K562 (cell line): Measurements from ENCODE around the gene KMT2C. TPM values are rescaled to one million over a fixed set of nuclear protein-coding genes. Genes with fewer than 3 reads are reported as not detected.

Experiments
- CBX1 ChIP-seq: sonication (generic); IDR thresholded peaks from 2 replicates; pipeline ENCODE4 v1.6.1; 2016; ENCODE audit warnings: antibody characterized with exemption, low read depth, mild to moderate bottlenecking
- CHD1 ChIP-seq: fragments of 200-600 bp; sonication (generic); IDR thresholded peaks from one replicate; pipeline ENCODE4 v1.6.1; 2012; ENCODE audit warnings: mild to moderate bottlenecking, moderate library complexity, low read length, inconsistent platforms
- CLOCK ChIP-seq: fragments of 250-450 bp; sonication (Bioruptor Pico); IDR thresholded peaks from 2 replicates; pipeline ENCODE4 v1.4.0; 2020; ENCODE audit warnings: mild to moderate bottlenecking, moderate library complexity, borderline replicate concordance
- CREB3 ChIP-seq: fragments of 450-650 bp; conservative IDR thresholded peaks from 2 replicates; pipeline ENCODE4 v1.6.1; 2016; ENCODE audit warnings: missing genetic modification characterization, low read depth, mild to moderate bottlenecking, missing compliant biosample characterization, moderate library complexity
- CTCFL ChIP-seq: IDR thresholded peaks from 2 replicates; pipeline ENCODE4 v1.6.1; 2011; ENCODE audit warnings: borderline replicate concordance, low read depth, mild to moderate bottlenecking, moderate library complexity, low read length; ENCODE audit not compliant: insufficient read depth, poor library complexity, severe bottlenecking
- E2F6 ChIP-seq, 2 experiments: IDR thresholded peaks; 2 replicates each; pipeline ENCODE4 v1.6.1; 2011; ENCODE audit warnings: borderline replicate concordance in 1 of 2, control low read depth in 1 of 2, low read depth in 1 of 2, low read length in 1 of 2, mild to moderate bottlenecking in 1 of 2, mixed read lengths in 1 of 2, moderate library complexity in 1 of 2; ENCODE audit not compliant: insufficient read depth in 1 of 2, insufficient read length in 1 of 2, poor library complexity in 1 of 2, severe bottlenecking in 1 of 2; ENCODE audit errors: extremely low read depth in 1 of 2
- KAT2B ChIP-seq: IDR thresholded peaks from one replicate; pipeline ENCODE4 v1.6.1; 2012; ENCODE audit warnings: low read depth, mild to moderate bottlenecking, control low read depth, inconsistent platforms, low read length, moderate library complexity
- PREB ChIP-seq: sonication (generic); formaldehyde crosslinking; IDR thresholded peaks from 2 replicates; pipeline ENCODE4 v1.8.1; 2023; ENCODE audit warnings: mild to moderate bottlenecking, missing genetic modification reagents
- PTTG1 ChIP-seq: fragments of 450-650 bp; IDR thresholded peaks from 2 replicates; pipeline ENCODE4 v1.6.1; 2016; ENCODE audit warnings: low read depth, mild to moderate bottlenecking, missing genetic modification characterization, missing compliant biosample characterization
- TCF15 ChIP-seq: fragments of 250-450 bp; sonication (Bioruptor Pico); IDR thresholded peaks from 2 replicates; pipeline ENCODE4 v1.8.0; 2022; ENCODE audit warnings: moderate library complexity, mild to moderate bottlenecking, inconsistent platforms
- UBTF ChIP-seq, 2 experiments: IDR thresholded peaks; 2 replicates each; pipeline ENCODE4 v1.6.1; 2012; ENCODE audit warnings: improper control_type of control experiment in 2 of 2, low read depth in 2 of 2, low read length in 2 of 2, borderline replicate concordance in 1 of 2
- ZBTB1 ChIP-seq: sonication (generic); formaldehyde crosslinking; IDR thresholded peaks from 2 replicates; pipeline ENCODE4 v1.8.1; 2023; ENCODE audit warnings: missing genetic modification reagents, low read depth, mild to moderate bottlenecking, borderline replicate concordance
- ZBTB34 ChIP-seq: fragments of 250-450 bp; sonication (Bioruptor Pico); IDR thresholded peaks from 2 replicates; pipeline ENCODE4 v1.8.0; 2021; ENCODE audit warnings: mild to moderate bottlenecking, moderate library complexity
- polyA plus RNA-seq, 8 experiments: library from polyadenylated mRNA; depleted of rRNA in 4 of 8; stranded (reverse) in 5 of 8; unstranded in 3 of 8; fragments of >200 nt; fragmentation: Nextera tagmentation in 2 of 8; fragmentation: Illumina TruSeq in 1 of 8; extraction: Ambion mirVana in 2 of 8; extraction: Trizol in 1 of 8; gene quantifications; 2 replicates each; pipeline versions ENCODE4 v1.2.1 to v1.2.3, GENCODE V29; 2011 to 2014; ENCODE audit warnings: inconsistent platforms in 1 of 8, missing spikeins in 1 of 8
- total RNA-seq, 7 experiments: library from RNA; depleted of rRNA in 6 of 7; stranded (reverse); fragments of >200 nt in 6 of 7; fragmentation: Illumina TruSeq in 2 of 7; extraction: Trizol in 2 of 7; gene quantifications; 2 replicates each; pipeline versions ENCODE4 v1.2.1 to v1.2.3, GENCODE V29; 2011 to 2021; ENCODE audit warnings: low replicate concordance in 1 of 7

Gene KMT2C
- total and polyA plus RNA-seq, 9 of the 15 experiments (the other 6 are each of a cell fraction or from before 2014, with no cell fraction given) = 4.9 to 67.8 (median 27.1) TPM

GRCh38 chr7:152395112-152395511 lies 40.7 kb downstream of the KMT2C start (continued):
- TF ChIP-seq CTCFL (no peak), CHD1 (no peak), PTTG1 (tag) (no peak), PREB (CRISPR knock-in tag) (no peak), CREB3 (tag) (no peak), KAT2B (no peak), ZBTB34 (CRISPR knock-in tag) (no peak), UBTF (IDR thresholded peaks at IDR 0.05; ENCODE audit: borderline replicate concordance in 1 of 2, low read depth in 2 of 2, low read length in 2 of 2) (no peak), CLOCK (CRISPR knock-in tag) (no peak), CBX1 (no peak), ZBTB1 (CRISPR knock-in tag) (no peak), E2F6 (IDR thresholded peaks at IDR 0.05; ENCODE audit: borderline replicate concordance in 1 of 2, extremely low read depth in 1 of 2, insufficient read depth in 1 of 2, insufficient read length in 1 of 2, low read depth in 1 of 2, low read length in 1 of 2, poor library complexity in 1 of 2, severe bottlenecking in 1 of 2) (no peak), TCF15 (no peak)
